ENCODE measurements around the gene ENOX2.
A peak's percentile ranks its signal among the peaks of the same experiment; 100 is the strongest.

Gene ENOX2

DNA sequence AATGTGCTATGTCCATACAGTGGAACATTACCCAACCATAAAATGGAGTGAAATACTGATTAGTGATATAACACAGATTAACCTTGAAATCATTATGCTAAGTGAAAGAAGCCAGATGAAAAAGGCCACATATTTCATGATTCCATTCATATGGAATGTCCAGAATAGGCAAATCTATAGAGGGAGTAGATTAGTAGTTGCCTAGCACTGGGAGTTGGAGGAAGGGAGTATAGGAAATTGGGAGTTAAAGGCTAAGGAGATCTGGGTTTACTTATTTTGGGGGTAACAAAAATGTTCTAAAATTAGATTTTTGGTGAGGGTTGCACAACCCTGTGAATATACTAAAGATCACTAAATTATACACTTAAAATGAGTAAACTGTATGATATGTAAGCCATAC, 26.8 kb downstream of the ENOX2 start:
- no peak for DNase-seq (ENCODE audit: low read depth, low spot score)
- H3K9ac ChIP-seq (ENCODE audit: insufficient read length), result no peak overlapping the region
- H3K9me3 ChIP-seq (ENCODE audit: low read depth, low read length), result no peaks in the 10 kb centered on the region; the same call in 1 of the 2 replicates
- no peak overlapping the region for H3K27ac ChIP-seq
- H3K4me3 ChIP-seq, result no peak overlapping the region
- no peaks in the 10 kb centered on the region for H3K36me3 ChIP-seq (ENCODE audit: insufficient read depth, low read length)
- no peak for TF ChIP-seq POLR2AphosphoS5 (IDR thresholded peaks at IDR 0.05; ENCODE audit: borderline replicate concordance, low read depth, low read length)

GRCh38 chrX:130874751-130875150, 28.3 kb downstream of the ENOX2 start:
- TF ChIP-seq EZH2 (IDR thresholded peaks at IDR 0.05), result no peak
- TF ChIP-seq POLR2AphosphoS5 (IDR thresholded peaks at IDR 0.05; ENCODE audit: borderline replicate concordance, low read depth, low read length), result no peak
- no peak for TF ChIP-seq FOXP2 (optimal IDR thresholded peaks at IDR 0.05; ENCODE audit: control extremely low read depth, extremely low read length, insufficient read depth)
- no peaks in the 10 kb centered on the region for H3K36me3 ChIP-seq (ENCODE audit: insufficient read depth, low read length)
- H3K4me3 ChIP-seq, result no peak overlapping the region
- no peak overlapping the region for H3K27ac ChIP-seq
- no peaks in the 10 kb centered on the region; the same call in 1 of the 2 replicates for H3K9me3 ChIP-seq (ENCODE audit: low read depth, low read length)
- DNase-seq (ENCODE audit: low read depth, low spot score), result no peak
- H3K9ac ChIP-seq (ENCODE audit: insufficient read length), result no peak overlapping the region

- Histone ChIP-seq H3K9ac (ENCODE audit: insufficient read length) (no peak overlapping the region), H3K9me3 (ENCODE audit: low read depth, low read length) (no peaks in the 10 kb centered on the region), H3K36me3 (ENCODE audit: insufficient read depth, low read length) (no peaks in the 10 kb centered on the region), H3K4me3 (no peak overlapping the region), H3K27ac (no peak overlapping the region)
- no peak for DNase-seq (ENCODE audit: low read depth, low spot score)
- TF ChIP-seq POLR2AphosphoS5 (IDR thresholded peaks at IDR 0.05; ENCODE audit: borderline replicate concordance, low read depth, low read length), result no peak
- no peak for TF ChIP-seq FOXP2 (optimal IDR thresholded peaks at IDR 0.05; ENCODE audit: control extremely low read depth, extremely low read length, insufficient read depth)
- TF ChIP-seq EZH2 (IDR thresholded peaks at IDR 0.05), result no peak
Observed at GRCh38 chrX:130869239-130869638, 33.8 kb downstream of the ENOX2 start.

DNA sequence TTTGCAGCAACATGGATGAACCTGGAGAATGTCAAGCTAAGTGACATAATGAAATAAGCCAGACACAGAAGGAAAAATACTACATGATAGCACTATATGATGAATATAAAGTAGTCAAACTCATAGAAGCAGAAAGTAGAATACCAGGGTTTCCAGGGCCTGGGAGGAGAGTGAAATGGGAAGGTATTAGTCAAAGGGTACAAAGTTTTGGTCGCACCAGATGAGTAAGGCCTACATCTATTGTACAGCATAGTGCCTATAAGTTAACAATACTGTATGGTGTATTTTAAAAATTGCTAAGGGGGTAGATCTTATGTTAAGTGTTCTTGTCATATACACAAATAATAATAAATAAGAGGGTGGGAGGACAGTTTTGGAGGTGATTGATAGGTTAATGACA, 41.5 kb downstream of the ENOX2 start:
- Histone ChIP-seq H3K27ac (no peak overlapping the region), H3K4me3 (no peak overlapping the region), H3K9ac (ENCODE audit: insufficient read length) (no peak overlapping the region), H3K36me3 (ENCODE audit: insufficient read depth, low read length) (no peaks in the 10 kb centered on the region), H3K9me3 (ENCODE audit: low read depth, low read length) (no peaks in the 10 kb centered on the region)
- TF ChIP-seq FOXP2 (optimal IDR thresholded peaks at IDR 0.05; ENCODE audit: control extremely low read depth, extremely low read length, insufficient read depth) (no peak), POLR2AphosphoS5 (IDR thresholded peaks at IDR 0.05; ENCODE audit: borderline replicate concordance, low read depth, low read length) (no peak), EZH2 (IDR thresholded peaks at IDR 0.05) (no peak)
- no peak for DNase-seq (ENCODE audit: low read depth, low spot score)

GRCh38 chrX:130857207-130857606, 45.8 kb downstream of the ENOX2 start:
- no peak overlapping the region for H3K4me3 ChIP-seq
- no peaks in the 10 kb centered on the region for H3K36me3 ChIP-seq (ENCODE audit: insufficient read depth, low read length)
- H3K9me3 ChIP-seq (ENCODE audit: low read depth, low read length), result no peaks in the 10 kb centered on the region
- TF ChIP-seq FOXP2 (optimal IDR thresholded peaks at IDR 0.05; ENCODE audit: control extremely low read depth, extremely low read length, insufficient read depth), result no peak
- no peak overlapping the region for H3K27ac ChIP-seq
- H3K9ac ChIP-seq (ENCODE audit: insufficient read length), result no peak overlapping the region
- no peak for DNase-seq (ENCODE audit: low read depth, low spot score)

DNA sequence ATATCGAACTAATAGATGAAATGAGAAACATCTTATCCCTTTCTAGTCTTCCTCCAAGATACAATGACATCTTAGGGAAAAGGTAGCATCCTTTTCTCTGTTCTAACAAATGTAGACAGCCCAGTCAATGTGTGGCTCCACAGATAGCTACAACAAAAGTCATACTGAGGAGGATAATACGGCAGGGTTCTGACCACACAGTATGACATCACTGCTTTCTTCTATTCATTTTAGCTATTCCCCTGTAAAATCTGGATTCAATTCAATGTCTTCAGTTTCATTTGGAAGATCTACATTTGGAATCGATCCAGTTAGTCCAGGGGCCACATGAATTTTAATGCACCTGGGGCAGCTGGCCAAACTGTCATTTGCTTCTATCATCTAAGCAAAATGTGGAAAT, 51.4 kb downstream of the ENOX2 start:
- DNase-seq (ENCODE audit: low read depth, low spot score), result no peak
- H3K27ac ChIP-seq, result no peak overlapping the region
- H3K36me3 ChIP-seq (ENCODE audit: insufficient read depth, low read length), result no peaks in the 10 kb centered on the region
- no peak overlapping the region for H3K4me3 ChIP-seq
- TF ChIP-seq EZH2 (IDR thresholded peaks at IDR 0.05) (no peak), POLR2AphosphoS5 (IDR thresholded peaks at IDR 0.05; ENCODE audit: borderline replicate concordance, low read depth, low read length) (no peak), FOXP2 (optimal IDR thresholded peaks at IDR 0.05; ENCODE audit: control extremely low read depth, extremely low read length, insufficient read depth) (no peak)
- no peaks in the 10 kb centered on the region for H3K9me3 ChIP-seq (ENCODE audit: low read depth, low read length)
- H3K9ac ChIP-seq (ENCODE audit: insufficient read length), result no peak overlapping the region

DNA sequence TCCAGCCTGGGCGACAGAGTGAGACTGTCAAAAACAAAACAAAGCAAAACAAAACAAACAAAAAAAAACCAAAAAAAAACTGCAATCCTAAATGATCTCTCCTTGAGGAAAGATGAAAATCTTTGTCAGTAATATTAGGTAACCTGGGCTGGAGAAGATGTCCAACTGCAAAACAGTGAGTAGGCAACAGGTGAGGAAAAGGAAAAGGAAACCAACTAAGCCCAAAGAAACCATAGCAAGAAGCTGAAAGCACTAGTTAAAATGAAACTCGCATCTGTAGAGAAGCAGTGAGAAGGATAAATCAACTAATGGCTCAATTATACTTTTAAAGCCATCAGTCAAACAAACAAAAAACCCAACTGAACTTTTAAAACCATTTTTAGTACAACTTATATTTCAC, 54.2 kb downstream of the ENOX2 start:
- Histone ChIP-seq H3K9me3 (ENCODE audit: low read depth, low read length) (no peaks in the 10 kb centered on the region), H3K36me3 (ENCODE audit: insufficient read depth, low read length) (no peaks in the 10 kb centered on the region), H3K27ac (no peak overlapping the region), H3K9ac (ENCODE audit: insufficient read length) (no peak overlapping the region), H3K4me3 (no peak overlapping the region)
- TF ChIP-seq EZH2 (IDR thresholded peaks at IDR 0.05) (no peak), POLR2AphosphoS5 (IDR thresholded peaks at IDR 0.05; ENCODE audit: borderline replicate concordance, low read depth, low read length) (no peak), FOXP2 (optimal IDR thresholded peaks at IDR 0.05; ENCODE audit: control extremely low read depth, extremely low read length, insufficient read depth) (no peak)
- no peak for DNase-seq (ENCODE audit: low read depth, low spot score)

GRCh38 chrX:130846746-130847145, 56.3 kb downstream of the ENOX2 start:
- DNase-seq (ENCODE audit: low read depth, low spot score), result no peak
- H3K27ac ChIP-seq, result no peak overlapping the region
- no peak for TF ChIP-seq POLR2AphosphoS5 (IDR thresholded peaks at IDR 0.05; ENCODE audit: borderline replicate concordance, low read depth, low read length)
- TF ChIP-seq EZH2 (IDR thresholded peaks at IDR 0.05), result no peak
- no peak for TF ChIP-seq FOXP2 (optimal IDR thresholded peaks at IDR 0.05; ENCODE audit: control extremely low read depth, extremely low read length, insufficient read depth)
- no peak overlapping the region for H3K9ac ChIP-seq (ENCODE audit: insufficient read length)
- no peaks in the 10 kb centered on the region for H3K36me3 ChIP-seq (ENCODE audit: insufficient read depth, low read length)
- H3K9me3 ChIP-seq (ENCODE audit: low read depth, low read length), result no peaks in the 10 kb centered on the region
- H3K4me3 ChIP-seq, result no peak overlapping the region

DNA sequence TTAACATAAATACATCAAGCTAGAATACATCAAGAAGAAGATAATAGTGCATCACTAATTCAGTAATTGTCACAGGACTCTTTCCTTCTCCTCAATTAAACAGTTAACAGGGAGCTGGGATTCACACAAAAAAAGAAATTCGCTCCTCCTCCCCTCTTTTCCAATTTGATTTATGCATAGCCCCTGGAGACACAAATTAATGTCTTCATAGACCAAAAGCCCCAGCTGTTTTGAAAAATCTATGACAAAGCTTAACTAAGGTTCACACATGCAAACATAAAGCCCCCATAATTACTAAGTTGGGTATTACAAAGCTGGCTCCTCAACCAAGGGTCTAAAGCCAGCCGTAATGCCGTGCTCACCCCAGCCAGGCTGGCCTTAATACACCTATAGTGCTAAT, 61.2 kb downstream of the ENOX2 start:
- no peak for TF ChIP-seq POLR2AphosphoS5 (IDR thresholded peaks at IDR 0.05; ENCODE audit: borderline replicate concordance, low read depth, low read length)
- DNase-seq (ENCODE audit: low read depth, low spot score), result no peak

More for the DNA sequence above, 61.2 kb downstream of the ENOX2 start:
- H3K36me3 ChIP-seq (ENCODE audit: insufficient read depth, low read length), result no peaks in the 10 kb centered on the region
- H3K9me3 ChIP-seq (ENCODE audit: low read depth, low read length), result no peaks in the 10 kb centered on the region
- 0 out of 2 replicates have a peak overlapping the region, but pooled peaks have one; percentile 25 for H3K27ac ChIP-seq
- H3K4me3 ChIP-seq, result no peak overlapping the region
- H3K9ac ChIP-seq (ENCODE audit: insufficient read length), result no peak overlapping the region

All from SK-N-MC (cell line).